GM12801 (cell line): ENCODE data around the gene LIG3.

Experiments
- TF ChIP-seq, protein P1 (sequence below): IDR thresholded peaks from one replicate; pipeline ENCODE4 v1.5.1; 2011; ENCODE audit warnings: control low read depth; ENCODE audit not compliant: insufficient read length; ENCODE audit errors: extremely low read depth

LIG3 gene

DNA sequence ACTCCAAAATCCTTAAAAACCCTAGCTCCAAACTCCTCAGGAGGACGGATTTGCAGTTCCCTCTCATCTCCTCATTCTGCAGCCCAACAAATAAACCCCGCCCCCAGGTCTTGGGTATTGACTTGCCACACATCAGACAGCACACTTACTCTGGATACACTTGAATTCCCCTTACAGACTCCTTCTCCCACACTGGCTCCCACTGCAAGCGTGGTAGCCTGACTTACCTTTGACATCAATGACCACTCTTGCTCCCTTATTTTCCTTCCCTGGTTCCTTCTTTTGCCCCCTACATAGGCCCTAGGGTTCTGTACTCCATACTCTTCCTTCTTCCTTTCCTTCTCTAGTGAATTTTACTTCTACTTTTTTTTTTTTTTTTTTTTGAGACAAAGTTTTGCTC, 75.7 kb downstream of the LIG3 start:
- TF ChIP-seq, protein P1, sequence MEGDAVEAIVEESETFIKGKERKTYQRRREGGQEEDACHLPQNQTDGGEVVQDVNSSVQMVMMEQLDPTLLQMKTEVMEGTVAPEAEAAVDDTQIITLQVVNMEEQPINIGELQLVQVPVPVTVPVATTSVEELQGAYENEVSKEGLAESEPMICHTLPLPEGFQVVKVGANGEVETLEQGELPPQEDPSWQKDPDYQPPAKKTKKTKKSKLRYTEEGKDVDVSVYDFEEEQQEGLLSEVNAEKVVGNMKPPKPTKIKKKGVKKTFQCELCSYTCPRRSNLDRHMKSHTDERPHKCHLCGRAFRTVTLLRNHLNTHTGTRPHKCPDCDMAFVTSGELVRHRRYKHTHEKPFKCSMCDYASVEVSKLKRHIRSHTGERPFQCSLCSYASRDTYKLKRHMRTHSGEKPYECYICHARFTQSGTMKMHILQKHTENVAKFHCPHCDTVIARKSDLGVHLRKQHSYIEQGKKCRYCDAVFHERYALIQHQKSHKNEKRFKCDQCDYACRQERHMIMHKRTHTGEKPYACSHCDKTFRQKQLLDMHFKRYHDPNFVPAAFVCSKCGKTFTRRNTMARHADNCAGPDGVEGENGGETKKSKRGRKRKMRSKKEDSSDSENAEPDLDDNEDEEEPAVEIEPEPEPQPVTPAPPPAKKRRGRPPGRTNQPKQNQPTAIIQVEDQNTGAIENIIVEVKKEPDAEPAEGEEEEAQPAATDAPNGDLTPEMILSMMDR: no peak

DNA sequence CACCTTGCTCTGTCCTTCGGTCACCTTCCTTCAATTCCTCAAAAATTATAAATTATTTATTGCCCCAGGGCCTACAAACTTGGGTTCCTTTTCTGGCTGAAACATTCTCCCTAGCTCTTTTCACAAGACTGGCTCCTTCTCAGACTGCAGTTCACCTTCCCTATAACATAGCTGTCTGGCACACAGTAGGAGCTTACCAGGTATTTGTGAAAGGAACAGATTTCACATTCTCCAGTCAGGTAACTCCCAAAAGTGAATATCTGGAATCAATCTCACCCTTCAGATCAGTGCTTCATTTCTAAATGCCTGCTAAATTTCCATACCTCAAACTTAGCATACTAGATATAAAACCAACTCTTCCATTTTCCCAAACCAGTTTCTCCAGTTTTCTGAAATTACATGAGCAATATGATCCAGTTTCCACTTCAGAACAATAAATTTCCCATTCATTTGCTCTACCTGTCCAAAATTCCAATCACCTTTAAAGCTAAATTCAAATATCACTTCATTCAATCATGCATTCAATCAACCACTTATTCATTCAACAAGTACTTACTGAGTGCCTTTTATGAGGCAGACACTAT, 77.1 kb downstream of the LIG3 start:
- TF ChIP-seq, protein P1: no peak
